CD4-positive, alpha-beta T cell treated with Interferon gamma for 1 hour (primary cell): ENCODE data around the gene FAM120B.

Source experiments
- DNase-seq: peaks from one replicate; pipeline ENCODE4 v3.0.0-alpha.2; 2020

The FAM120B gene

GRCh38 chr6:170273191-170273590 is 33.4 kb upstream of the FAM120B start:
- no peak for DNase-seq

- DNase-seq: no peak
These were observed 32.9 kb upstream of the FAM120B start for GRCh38 chr6:170273681-170274080.

GRCh38 chr6:170274713-170275560 is 31.6 kb upstream of the FAM120B start:
- DNase-seq: no peak

- no peak for DNase-seq
These were observed 30.0 kb upstream of the FAM120B start for GRCh38 chr6:170276369-170277057.

GRCh38 chr6:170277893-170278742 is 28.4 kb upstream of the FAM120B start:
- DNase-seq: no peak

GRCh38 chr6:170278743-170279094 is 27.8 kb upstream of the FAM120B start:
- no peak for DNase-seq

- DNase-seq: no peak
These were observed 27.1 kb upstream of the FAM120B start for GRCh38 chr6:170279426-170279825.

GRCh38 chr6:170279977-170280688 is 26.4 kb upstream of the FAM120B start:
- peak; percentile 70 for DNase-seq

GRCh38 chr6:170280689-170281045 is 25.9 kb upstream of the FAM120B start:
- peak; percentile 48 for DNase-seq

- DNase-seq: no peak
These were observed 24.9 kb upstream of the FAM120B start for GRCh38 chr6:170281331-170282292.

- DNase-seq: no peak
These were observed 23.9 kb upstream of the FAM120B start for GRCh38 chr6:170282512-170283158.

- DNase-seq: no peak
These were observed 23.1 kb upstream of the FAM120B start for GRCh38 chr6:170283212-170284081.

GRCh38 chr6:170284126-170284773 is 22.3 kb upstream of the FAM120B start:
- no peak for DNase-seq

GRCh38 chr6:170284866-170285469 is 21.6 kb upstream of the FAM120B start:
- no peak for DNase-seq

GRCh38 chr6:170285482-170285881 is 21.1 kb upstream of the FAM120B start:
- DNase-seq: no peak

- DNase-seq: no peak
These were observed 20.2 kb upstream of the FAM120B start for GRCh38 chr6:170286246-170286933.

GRCh38 chr6:170286934-170287265 is 19.7 kb upstream of the FAM120B start:
- DNase-seq: no peak

GRCh38 chr6:170287371-170287876 is 19.1 kb upstream of the FAM120B start:
- DNase-seq: no peak
